ENCODE measurements around the gene ING5. TPM values are rescaled to one million over a fixed set of nuclear protein-coding genes. Genes with fewer than 3 reads are reported as not detected.
"Not testable (repeated sequence)": the region's sequence is repeated elsewhere in the genome, so short reads cannot be mapped to it uniquely, and the experiment has no call there.

ING5 gene
- total RNA-seq, 4 donors from 2014 or later = 24.2 to 33.0 (median 26.4) TPM

DNA sequence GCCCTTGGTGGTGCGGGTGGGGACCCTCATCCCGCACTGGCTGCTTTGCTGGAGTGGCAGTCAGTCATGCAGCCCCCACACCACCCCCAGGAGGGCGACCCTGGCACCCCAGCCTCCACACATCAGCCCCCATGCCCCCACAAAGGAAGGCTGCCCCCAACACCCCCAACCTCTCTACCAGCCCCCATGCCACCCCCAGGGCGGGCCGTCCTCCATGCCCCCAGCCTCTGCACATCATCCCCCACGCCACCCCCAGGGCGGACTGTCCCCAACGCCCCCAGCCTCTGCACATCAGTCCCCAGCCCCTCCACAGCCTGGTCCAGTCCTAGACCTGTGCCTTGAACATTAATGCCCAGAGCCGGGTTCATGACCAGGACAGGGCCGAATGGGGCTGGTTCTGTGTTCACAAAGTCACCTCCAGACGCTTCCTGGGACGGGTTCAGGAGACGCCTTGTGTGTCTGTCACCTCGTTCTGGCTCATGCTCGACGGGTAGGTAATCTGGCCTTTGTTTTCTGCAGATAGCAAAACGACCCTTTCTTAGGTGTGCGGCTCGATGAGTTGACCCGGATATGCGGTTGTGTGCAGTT lies 50.9 kb downstream of the ING5 start:
- ATAC-seq (ENCODE audit: low FRiP score) (no peak), DNase-seq (ENCODE audit: low spot score) (no peak)
- TF ChIP-seq, protein P1, sequence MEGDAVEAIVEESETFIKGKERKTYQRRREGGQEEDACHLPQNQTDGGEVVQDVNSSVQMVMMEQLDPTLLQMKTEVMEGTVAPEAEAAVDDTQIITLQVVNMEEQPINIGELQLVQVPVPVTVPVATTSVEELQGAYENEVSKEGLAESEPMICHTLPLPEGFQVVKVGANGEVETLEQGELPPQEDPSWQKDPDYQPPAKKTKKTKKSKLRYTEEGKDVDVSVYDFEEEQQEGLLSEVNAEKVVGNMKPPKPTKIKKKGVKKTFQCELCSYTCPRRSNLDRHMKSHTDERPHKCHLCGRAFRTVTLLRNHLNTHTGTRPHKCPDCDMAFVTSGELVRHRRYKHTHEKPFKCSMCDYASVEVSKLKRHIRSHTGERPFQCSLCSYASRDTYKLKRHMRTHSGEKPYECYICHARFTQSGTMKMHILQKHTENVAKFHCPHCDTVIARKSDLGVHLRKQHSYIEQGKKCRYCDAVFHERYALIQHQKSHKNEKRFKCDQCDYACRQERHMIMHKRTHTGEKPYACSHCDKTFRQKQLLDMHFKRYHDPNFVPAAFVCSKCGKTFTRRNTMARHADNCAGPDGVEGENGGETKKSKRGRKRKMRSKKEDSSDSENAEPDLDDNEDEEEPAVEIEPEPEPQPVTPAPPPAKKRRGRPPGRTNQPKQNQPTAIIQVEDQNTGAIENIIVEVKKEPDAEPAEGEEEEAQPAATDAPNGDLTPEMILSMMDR (IDR thresholded peaks at IDR 0.05) = no peak

DNA sequence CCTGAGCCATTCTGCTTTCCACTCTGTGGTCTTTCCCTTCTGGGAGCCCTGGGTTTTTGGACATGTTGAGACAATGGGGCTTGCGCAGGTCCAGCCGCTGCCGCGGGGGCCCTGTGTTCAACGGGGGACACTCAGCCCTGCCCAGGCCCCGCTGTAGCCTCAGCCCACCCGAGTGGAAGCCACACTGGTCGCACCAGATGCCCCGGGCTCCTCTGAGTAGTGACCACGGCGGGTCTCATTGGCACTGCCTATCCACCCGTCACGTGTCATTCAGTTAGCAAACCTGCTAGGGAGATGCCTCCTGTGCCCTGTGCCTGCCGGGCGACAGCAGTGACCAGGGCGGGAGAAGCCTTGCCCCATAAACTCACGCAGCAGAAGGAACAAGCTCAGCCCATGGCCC lies 51.7 kb downstream of the ING5 start:
- DNase-seq (ENCODE audit: low spot score) (no peak), ATAC-seq (ENCODE audit: low FRiP score) (no peak)
- TF ChIP-seq, protein P1 (IDR thresholded peaks at IDR 0.05) = no peak

DNA sequence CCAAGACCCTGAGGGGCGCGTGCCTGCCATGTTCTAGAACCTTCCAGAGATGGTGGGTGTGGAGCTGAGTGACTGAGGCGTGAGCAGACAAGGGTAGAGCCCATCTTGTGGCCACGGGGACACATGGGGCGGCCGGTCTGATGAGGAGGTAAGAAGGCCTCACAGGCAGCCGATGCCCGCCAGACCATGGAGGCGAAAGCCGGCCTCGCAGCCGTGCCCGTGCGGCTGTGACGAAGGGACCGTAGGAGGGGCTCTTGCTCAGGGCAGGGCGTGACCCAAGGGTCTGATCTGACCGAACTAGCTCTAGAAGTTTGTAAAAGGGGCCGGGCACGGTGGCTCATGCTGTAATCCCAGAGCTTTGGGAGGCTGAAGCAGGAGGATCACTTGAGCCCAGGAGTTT lies 52.2 kb downstream of the ING5 start:
- TF ChIP-seq, protein P1 (IDR thresholded peaks at IDR 0.05) = no peak
- ATAC-seq (ENCODE audit: low FRiP score) = no peak

DNA sequence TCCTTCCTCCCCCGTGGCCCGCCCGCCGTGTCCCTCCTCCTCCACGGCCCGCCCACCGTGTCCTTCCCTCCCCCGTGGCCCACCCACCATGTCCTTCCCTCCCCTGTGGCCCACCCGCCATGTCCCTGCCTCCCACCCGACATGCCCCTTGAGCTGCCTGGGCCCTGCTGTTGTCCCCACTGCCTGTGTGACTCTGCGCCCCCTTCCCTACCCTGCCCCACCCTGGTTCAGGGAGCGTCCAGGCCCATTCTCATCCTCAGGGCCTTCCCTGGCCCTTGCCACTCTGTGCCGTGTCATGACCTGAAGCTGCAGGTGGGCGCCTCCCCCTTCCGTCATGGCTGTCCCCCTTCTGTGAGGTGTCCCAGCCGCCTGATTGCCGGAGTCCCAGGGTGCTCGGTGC lies 53.3 kb downstream of the ING5 start:
- TF ChIP-seq, protein P1 (IDR thresholded peaks at IDR 0.05) = no peak
- ATAC-seq (ENCODE audit: low FRiP score) (no peak), DNase-seq (ENCODE audit: low spot score) (no peak)

More for the DNA sequence above, 52.2 kb downstream of the ING5 start:
- DNase-seq (ENCODE audit: low spot score) = no peak

DNA sequence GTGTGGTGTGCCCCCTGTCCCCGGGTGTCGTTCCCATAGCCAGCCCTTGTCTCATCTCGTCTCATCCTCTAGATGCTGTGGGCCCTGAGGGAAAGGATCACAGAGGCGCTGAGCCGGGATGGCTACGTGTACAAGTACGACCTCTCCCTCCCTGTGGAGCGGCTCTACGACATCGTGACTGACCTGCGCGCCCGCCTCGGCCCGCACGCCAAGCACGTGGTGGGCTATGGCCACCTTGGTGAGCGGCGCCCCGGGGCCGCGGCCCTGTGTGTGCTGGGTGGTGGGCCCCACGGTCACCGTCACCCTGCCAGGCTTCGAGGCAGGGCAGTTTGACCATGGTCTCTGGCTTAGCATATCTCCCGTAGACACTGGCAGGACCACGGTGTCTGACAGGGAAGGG lies 53.9 kb downstream of the ING5 start:
- TF ChIP-seq, protein P1 (IDR thresholded peaks at IDR 0.05) = no peak
- ATAC-seq (ENCODE audit: low FRiP score) = no peak
- DNase-seq (ENCODE audit: low spot score) = no peak

DNA sequence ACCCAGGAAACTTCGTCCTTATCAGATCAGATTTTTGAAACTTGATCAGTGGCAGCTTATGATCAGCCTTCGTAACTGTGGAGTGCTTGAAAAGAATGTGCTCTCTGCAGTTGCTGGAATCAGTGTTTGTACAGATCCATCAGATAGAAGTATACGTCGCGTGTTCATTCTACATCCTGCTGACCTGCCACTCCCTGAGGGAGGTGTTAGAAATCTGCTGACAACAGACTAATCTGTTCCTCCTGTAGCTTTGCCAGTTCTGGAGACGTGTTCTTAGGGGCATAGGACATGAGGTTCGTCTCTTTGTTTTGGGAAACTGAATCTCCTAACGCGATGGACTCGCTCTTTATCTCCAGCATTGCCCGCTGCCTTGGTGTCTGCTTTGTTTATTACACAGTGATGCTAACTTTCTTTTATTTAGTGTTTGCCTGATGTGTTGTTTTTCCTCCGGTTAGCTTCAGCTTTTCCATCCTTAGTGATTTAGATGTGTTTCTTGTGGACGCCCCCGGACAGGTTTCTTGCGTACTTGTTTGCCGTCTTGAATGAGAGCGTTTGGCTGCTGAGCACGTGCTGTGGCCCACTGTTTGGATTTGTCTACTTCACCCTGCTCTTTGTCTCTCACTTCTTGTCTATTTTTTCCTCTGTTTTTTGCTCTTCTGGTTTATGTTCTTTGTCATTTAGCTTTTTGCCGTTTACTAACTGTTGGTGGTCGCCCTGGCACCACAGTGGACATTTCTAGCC lies 57.4 kb downstream of the ING5 start:
- ATAC-seq (ENCODE audit: low FRiP score) (no peak), DNase-seq (ENCODE audit: low spot score) (no peak)
- TF ChIP-seq, protein P1 (IDR thresholded peaks at IDR 0.05) = no peak

DNA sequence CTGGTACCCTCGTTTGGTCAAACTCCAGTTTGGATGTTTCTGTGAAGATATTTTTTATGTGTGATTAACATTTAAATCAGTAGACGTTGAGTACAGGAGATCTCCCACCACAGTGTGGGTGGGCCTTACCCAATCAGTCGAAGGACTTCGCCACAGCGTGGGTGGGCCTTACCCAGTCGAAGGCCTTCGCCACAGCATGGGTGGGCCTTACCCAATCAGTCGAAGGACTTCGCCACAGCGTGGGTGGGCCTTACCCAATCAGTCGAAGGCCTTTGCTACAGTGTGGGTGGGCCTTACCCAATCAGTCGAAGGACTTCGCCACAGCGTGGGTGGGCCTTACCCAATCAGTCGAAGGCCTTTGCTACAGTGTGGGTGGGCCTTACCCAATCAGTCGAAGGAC lies 58.1 kb downstream of the ING5 start:
- not testable (repeated sequence) for DNase-seq (ENCODE audit: low spot score); ATAC-seq (ENCODE audit: low FRiP score)
